Nephron (organoid): Measurements from ENCODE around the gene UNC5C.
A peak's percentile ranks its signal among the peaks of the same experiment; 100 is the strongest.

ENCODE experiments used
- H3K27ac Mint-ChIP-seq, 3 experiments: 2 replicates each; pipeline ENCODE4 v1.8.0; 2020; ENCODE audit warnings: mixed read lengths in 3 of 3, mild to moderate bottlenecking in 2 of 3, moderate library complexity in 1 of 3
- H3K27me3 Mint-ChIP-seq: 2 replicates; pipeline ENCODE4 v1.8.0; 2021; ENCODE audit warnings: low read depth, mild to moderate bottlenecking, moderate library complexity, mixed read lengths
- H3K36me3 Mint-ChIP-seq: 2 replicates; pipeline ENCODE4 v1.8.0; 2020; ENCODE audit warnings: low read depth, mixed read lengths
- H3K4me1 Mint-ChIP-seq: 2 replicates; pipeline ENCODE4 v1.8.0; 2020; ENCODE audit warnings: mixed read lengths
- H3K4me3 Mint-ChIP-seq, 3 experiments: 2 replicates each; pipeline ENCODE4 v1.8.0; 2020; ENCODE audit warnings: mild to moderate bottlenecking in 3 of 3, mixed read lengths in 3 of 3, moderate library complexity in 2 of 3
- H3K9me3 Mint-ChIP-seq: 2 replicates; pipeline ENCODE4 v1.8.0; 2020; ENCODE audit warnings: mixed read lengths
- CTCF ChIP-seq, 3 experiments: fragments of 200-600 bp; sonication (generic); IDR thresholded peaks; one replicate each; pipeline ENCODE4 v1.5.0; 2021; ENCODE audit warnings: antibody characterized with exemption in 3 of 3; ENCODE audit not compliant: unreplicated experiment in 3 of 3

UNC5C gene

DNA sequence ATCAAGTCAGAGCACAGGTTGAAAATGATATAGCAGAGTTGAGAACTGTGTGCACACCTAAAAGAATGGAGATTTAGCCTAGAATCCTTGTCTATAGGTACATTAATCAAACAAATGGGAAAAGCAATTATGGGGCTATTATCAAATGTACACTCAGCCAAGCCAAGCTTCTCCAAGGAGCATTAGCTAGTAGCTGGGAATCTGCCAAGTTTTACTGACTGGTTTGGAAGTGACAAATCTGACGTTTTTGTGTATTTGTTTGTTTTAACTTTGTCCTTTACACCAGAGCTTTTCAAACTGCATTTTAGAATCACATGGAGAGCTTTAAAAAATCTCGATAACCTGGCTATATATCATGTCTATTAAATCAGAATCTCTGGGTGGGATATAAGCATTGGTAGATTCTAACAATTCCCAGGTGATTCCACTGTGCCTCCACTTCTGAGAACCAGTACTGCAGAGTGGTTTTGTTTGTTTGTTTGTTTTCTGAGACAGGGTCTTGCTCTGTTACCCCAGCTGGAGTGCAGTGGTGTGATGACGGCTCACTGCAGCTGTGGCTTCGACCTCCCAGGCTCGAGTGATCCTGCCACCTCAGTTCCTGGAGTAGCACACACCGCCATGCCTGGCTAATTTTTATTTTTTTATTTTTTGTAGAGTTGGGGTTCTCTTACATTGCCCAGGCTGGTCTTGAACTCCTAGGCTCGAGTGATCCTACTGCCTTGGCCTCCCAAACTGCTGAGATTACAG, 279.8 kb downstream of the UNC5C start:
- TF ChIP-seq CTCF (IDR thresholded peaks at IDR 0.05; ENCODE audit: unreplicated experiment in 3 of 3) = no peak
- H3K36me3 Mint-ChIP-seq = peaks cover 17% of the 10 kb centered on the region
- no peak overlapping the region for H3K4me3 Mint-ChIP-seq
- peaks cover 26% of the 10 kb centered on the region for H3K4me1 Mint-ChIP-seq
- peak overlapping the region in 2 of 3 experiments; percentile 28 to 36 for H3K27ac Mint-ChIP-seq
- peaks cover 2% of the 10 kb centered on the region for H3K9me3 Mint-ChIP-seq
- no peaks in the 10 kb centered on the region for H3K27me3 Mint-ChIP-seq

- no peak overlapping the region for H3K4me3 Mint-ChIP-seq
- peaks cover 2% of the 10 kb centered on the region for H3K9me3 Mint-ChIP-seq
- peaks cover 6% of the 10 kb centered on the region for H3K36me3 Mint-ChIP-seq
- peaks cover 15% of the 10 kb centered on the region for H3K4me1 Mint-ChIP-seq
- TF ChIP-seq CTCF (IDR thresholded peaks at IDR 0.05; ENCODE audit: unreplicated experiment in 3 of 3) = no peak
- H3K27ac Mint-ChIP-seq = peak overlapping the region in 1 of 3 experiments; percentile 51
- H3K27me3 Mint-ChIP-seq = no peaks in the 10 kb centered on the region
Measured at GRCh38 chr4:95267081-95267480, 281.7 kb downstream of the UNC5C start.

DNA sequence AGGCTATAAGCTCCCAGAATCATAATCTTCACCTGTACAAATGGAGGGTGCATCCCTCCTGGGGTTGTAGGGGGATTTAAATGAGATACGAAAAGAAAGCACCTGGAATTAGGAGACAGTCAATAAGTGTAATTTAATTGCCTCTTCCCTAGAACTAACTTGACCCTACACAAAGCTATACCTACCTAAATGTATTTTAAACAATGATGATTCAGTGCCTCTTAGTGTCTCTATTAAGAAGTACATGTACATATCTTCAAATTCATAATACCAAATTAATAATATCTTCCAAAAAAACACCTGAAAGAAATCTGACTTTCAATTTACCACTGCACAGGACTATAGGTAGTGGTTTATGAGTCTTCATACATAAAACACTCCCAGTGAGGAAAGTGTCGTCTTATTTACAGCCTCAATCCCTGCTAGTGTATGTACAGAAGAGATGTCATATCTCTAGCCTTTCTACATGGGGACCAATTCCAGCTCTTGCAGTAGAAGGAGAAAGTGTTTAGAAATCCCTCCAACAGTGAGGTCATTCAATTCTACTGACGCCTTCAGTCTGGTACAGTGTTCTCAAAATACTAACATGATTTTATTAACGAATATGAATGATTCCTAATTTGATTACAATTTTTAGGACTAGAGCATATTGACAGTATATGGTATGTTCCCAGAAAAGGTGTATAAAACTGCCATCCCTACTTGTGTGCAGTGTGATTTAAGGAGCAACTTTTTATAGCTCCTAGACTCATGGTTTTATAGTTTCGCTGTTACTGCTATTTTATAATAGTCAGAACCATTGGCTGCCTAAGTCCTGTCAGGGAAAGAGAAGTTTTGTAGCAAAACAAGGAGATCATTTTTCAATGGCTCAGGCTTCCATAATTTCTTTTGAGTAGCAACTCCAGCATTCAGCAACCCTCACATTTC, 282.7 kb downstream of the UNC5C start:
- H3K9me3 Mint-ChIP-seq = no peaks in the 10 kb centered on the region
- H3K36me3 Mint-ChIP-seq = no peaks in the 10 kb centered on the region
- H3K27ac Mint-ChIP-seq = peak overlapping the region in 2 of 3 experiments; percentile 10 to 20
- peaks cover 11% of the 10 kb centered on the region for H3K4me1 Mint-ChIP-seq
- H3K27me3 Mint-ChIP-seq = no peaks in the 10 kb centered on the region
- TF ChIP-seq CTCF (IDR thresholded peaks at IDR 0.05; ENCODE audit: unreplicated experiment in 3 of 3) = no peak
- H3K4me3 Mint-ChIP-seq = no peak overlapping the region

DNA sequence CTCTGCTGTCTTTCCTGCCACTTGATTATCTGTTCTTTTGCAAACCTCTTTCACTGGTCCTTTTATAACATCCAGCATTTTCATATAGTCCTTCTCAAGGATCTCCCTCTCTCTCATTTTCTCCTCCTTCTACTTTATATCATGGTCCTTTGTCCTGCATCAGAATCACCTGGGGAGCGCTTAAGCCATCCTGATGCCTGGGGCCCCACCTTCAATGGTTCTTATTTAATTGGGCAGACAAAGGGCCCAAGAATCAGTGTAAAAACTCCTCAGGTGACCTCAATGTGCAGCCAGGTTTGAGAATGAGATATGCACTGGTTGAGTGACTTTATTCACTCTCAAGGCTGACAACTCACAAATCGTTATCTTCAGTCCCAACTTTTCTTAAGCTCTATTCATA, 283.9 kb downstream of the UNC5C start:
- H3K36me3 Mint-ChIP-seq = no peaks in the 10 kb centered on the region
- no peak for TF ChIP-seq CTCF (IDR thresholded peaks at IDR 0.05; ENCODE audit: unreplicated experiment in 3 of 3)
- H3K9me3 Mint-ChIP-seq = no peaks in the 10 kb centered on the region
- no peak overlapping the region for H3K4me3 Mint-ChIP-seq
- H3K4me1 Mint-ChIP-seq = peaks cover 11% of the 10 kb centered on the region
- peak overlapping the region in 1 of 3 experiments; percentile 71 for H3K27ac Mint-ChIP-seq
- no peaks in the 10 kb centered on the region for H3K27me3 Mint-ChIP-seq

DNA sequence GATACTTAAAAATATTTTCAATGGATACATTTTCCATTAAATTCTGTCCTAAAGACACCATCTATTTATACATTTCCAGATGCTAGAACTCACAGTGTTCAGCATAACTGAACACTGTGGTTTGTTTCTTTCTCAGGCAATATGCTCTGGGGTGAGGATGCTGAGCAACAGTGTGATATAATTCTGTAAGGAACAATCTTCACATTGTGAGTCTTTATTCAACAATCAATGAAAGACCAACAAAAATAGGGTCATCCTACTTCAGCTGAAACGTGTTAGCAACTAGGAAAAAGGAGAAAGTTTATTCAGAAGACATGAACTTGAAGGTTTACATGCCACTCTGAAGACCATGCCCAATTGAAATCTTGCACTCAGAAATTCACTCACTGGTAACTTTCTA, 284.8 kb downstream of the UNC5C start:
- H3K27ac Mint-ChIP-seq = peak overlapping the region in 1 of 3 experiments; percentile 29
- H3K36me3 Mint-ChIP-seq = no peaks in the 10 kb centered on the region
- H3K4me3 Mint-ChIP-seq = no peak overlapping the region
- H3K9me3 Mint-ChIP-seq = no peaks in the 10 kb centered on the region
- peaks cover 11% of the 10 kb centered on the region for H3K4me1 Mint-ChIP-seq
- no peaks in the 10 kb centered on the region for H3K27me3 Mint-ChIP-seq
- no peak for TF ChIP-seq CTCF (IDR thresholded peaks at IDR 0.05; ENCODE audit: unreplicated experiment in 3 of 3)
